ENCODE results near the gene CDC42BPA. TPM values are rescaled to one million over a fixed set of nuclear protein-coding genes. Genes with fewer than 3 reads are reported as not detected.

CDC42BPA gene
- total RNA-seq, 1 experiment from 2014 or later: not detected

GRCh38 chr1:226987179-226987536, 331.1 kb downstream of the CDC42BPA start:
- no peak overlapping the region for H3K9ac ChIP-seq (ENCODE audit: low read length)
- H3K9me2 ChIP-seq (replicated peaks; ENCODE audit: insufficient read depth, low read length): no peaks in the 10 kb centered on the region
- no peaks in the 10 kb centered on the region for H3K27me3 ChIP-seq (ENCODE audit: low read length)
- no peak overlapping the region for H3K4me2 ChIP-seq (ENCODE audit: low read depth, low read length, poor library complexity, severe bottlenecking)
- no peak overlapping the region for H3K27ac ChIP-seq (ENCODE audit: low read length)
- no peaks in the 10 kb centered on the region for H3K79me2 ChIP-seq (ENCODE audit: low read length)
- H2AFZ ChIP-seq (ENCODE audit: low read length): no peak overlapping the region
- no peaks in the 10 kb centered on the region for H4K20me1 ChIP-seq (ENCODE audit: insufficient read depth, low read depth, low read length)
- H3K4me1 ChIP-seq (ENCODE audit: low read length): no peaks in the 10 kb centered on the region
- no peak for DNase-seq
- H3K9me3 ChIP-seq (ENCODE audit: low read length): no peaks in the 10 kb centered on the region
- no peak overlapping the region for H3K4me3 ChIP-seq (ENCODE audit: low read length)
- H3K36me3 ChIP-seq (ENCODE audit: insufficient read depth, low read length): no peaks in the 10 kb centered on the region

GRCh38 chr1:226986496-226987178, 331.7 kb downstream of the CDC42BPA start:
- Histone ChIP-seq H3K27me3 (ENCODE audit: low read length) (no peaks in the 10 kb centered on the region), H3K9me2 (replicated peaks; ENCODE audit: insufficient read depth, low read length) (no peaks in the 10 kb centered on the region), H3K4me2 (ENCODE audit: low read depth, low read length, poor library complexity, severe bottlenecking) (no peak overlapping the region), H3K9me3 (ENCODE audit: low read length) (no peaks in the 10 kb centered on the region), H3K9ac (ENCODE audit: low read length) (no peak overlapping the region), H3K36me3 (ENCODE audit: insufficient read depth, low read length) (no peaks in the 10 kb centered on the region), H3K4me3 (ENCODE audit: low read length) (no peak overlapping the region), H3K27ac (ENCODE audit: low read length) (no peak overlapping the region), H4K20me1 (ENCODE audit: insufficient read depth, low read depth, low read length) (no peaks in the 10 kb centered on the region), H3K4me1 (ENCODE audit: low read length) (no peaks in the 10 kb centered on the region), H2AFZ (ENCODE audit: low read length) (no peak overlapping the region), H3K79me2 (ENCODE audit: low read length) (no peaks in the 10 kb centered on the region)
- DNase-seq: no peak

- H3K4me1 ChIP-seq (ENCODE audit: low read length): no peaks in the 10 kb centered on the region
- no peaks in the 10 kb centered on the region for H3K79me2 ChIP-seq (ENCODE audit: low read length)
- H3K9me3 ChIP-seq (ENCODE audit: low read length): no peaks in the 10 kb centered on the region
- H3K27ac ChIP-seq (ENCODE audit: low read length): no peak overlapping the region
- no peaks in the 10 kb centered on the region for H3K27me3 ChIP-seq (ENCODE audit: low read length)
- no peak overlapping the region for H3K9ac ChIP-seq (ENCODE audit: low read length)
- no peaks in the 10 kb centered on the region for H3K9me2 ChIP-seq (replicated peaks; ENCODE audit: insufficient read depth, low read length)
- no peak overlapping the region for H2AFZ ChIP-seq (ENCODE audit: low read length)
- no peaks in the 10 kb centered on the region for H3K36me3 ChIP-seq (ENCODE audit: insufficient read depth, low read length)
- H3K4me2 ChIP-seq (ENCODE audit: low read depth, low read length, poor library complexity, severe bottlenecking): no peak overlapping the region
- no peaks in the 10 kb centered on the region for H4K20me1 ChIP-seq (ENCODE audit: insufficient read depth, low read depth, low read length)
- no peak overlapping the region for H3K4me3 ChIP-seq (ENCODE audit: low read length)
- DNase-seq: no peak
Observed at GRCh38 chr1:226985839-226986463, 332.3 kb downstream of the CDC42BPA start.

GRCh38 chr1:226985239-226985838, 333.0 kb downstream of the CDC42BPA start:
- H3K27me3 ChIP-seq (ENCODE audit: low read length): no peaks in the 10 kb centered on the region
- H4K20me1 ChIP-seq (ENCODE audit: insufficient read depth, low read depth, low read length): no peaks in the 10 kb centered on the region
- no peaks in the 10 kb centered on the region for H3K4me1 ChIP-seq (ENCODE audit: low read length)
- no peak overlapping the region for H2AFZ ChIP-seq (ENCODE audit: low read length)
- no peak overlapping the region for H3K4me2 ChIP-seq (ENCODE audit: low read depth, low read length, poor library complexity, severe bottlenecking)
- DNase-seq: no peak
- H3K27ac ChIP-seq (ENCODE audit: low read length): no peak overlapping the region
- H3K36me3 ChIP-seq (ENCODE audit: insufficient read depth, low read length): no peaks in the 10 kb centered on the region
- no peak overlapping the region for H3K9ac ChIP-seq (ENCODE audit: low read length)
- no peaks in the 10 kb centered on the region for H3K79me2 ChIP-seq (ENCODE audit: low read length)
- H3K9me3 ChIP-seq (ENCODE audit: low read length): no peaks in the 10 kb centered on the region
- no peak overlapping the region for H3K4me3 ChIP-seq (ENCODE audit: low read length)
- H3K9me2 ChIP-seq (replicated peaks; ENCODE audit: insufficient read depth, low read length): no peaks in the 10 kb centered on the region

GRCh38 chr1:226984521-226985238, 333.6 kb downstream of the CDC42BPA start:
- Histone ChIP-seq H3K27ac (ENCODE audit: low read length) (no peak overlapping the region), H2AFZ (ENCODE audit: low read length) (no peak overlapping the region), H3K9me3 (ENCODE audit: low read length) (no peaks in the 10 kb centered on the region), H4K20me1 (ENCODE audit: insufficient read depth, low read depth, low read length) (no peaks in the 10 kb centered on the region), H3K4me3 (ENCODE audit: low read length) (no peak overlapping the region), H3K27me3 (ENCODE audit: low read length) (no peaks in the 10 kb centered on the region), H3K79me2 (ENCODE audit: low read length) (no peaks in the 10 kb centered on the region), H3K36me3 (ENCODE audit: insufficient read depth, low read length) (no peaks in the 10 kb centered on the region), H3K4me1 (ENCODE audit: low read length) (no peaks in the 10 kb centered on the region), H3K4me2 (ENCODE audit: low read depth, low read length, poor library complexity, severe bottlenecking) (no peak overlapping the region), H3K9ac (ENCODE audit: low read length) (no peak overlapping the region), H3K9me2 (replicated peaks; ENCODE audit: insufficient read depth, low read length) (no peaks in the 10 kb centered on the region)
- DNase-seq: no peak

- no peaks in the 10 kb centered on the region for H3K79me2 ChIP-seq (ENCODE audit: low read length)
- H4K20me1 ChIP-seq (ENCODE audit: insufficient read depth, low read depth, low read length): no peaks in the 10 kb centered on the region
- H2AFZ ChIP-seq (ENCODE audit: low read length): no peak overlapping the region
- no peak overlapping the region for H3K9ac ChIP-seq (ENCODE audit: low read length)
- H3K4me1 ChIP-seq (ENCODE audit: low read length): no peaks in the 10 kb centered on the region
- H3K27me3 ChIP-seq (ENCODE audit: low read length): no peaks in the 10 kb centered on the region
- no peak for DNase-seq
- H3K9me3 ChIP-seq (ENCODE audit: low read length): no peaks in the 10 kb centered on the region
- H3K36me3 ChIP-seq (ENCODE audit: insufficient read depth, low read length): no peaks in the 10 kb centered on the region
- H3K9me2 ChIP-seq (replicated peaks; ENCODE audit: insufficient read depth, low read length): no peaks in the 10 kb centered on the region
- H3K27ac ChIP-seq (ENCODE audit: low read length): no peak overlapping the region
- H3K4me2 ChIP-seq (ENCODE audit: low read depth, low read length, poor library complexity, severe bottlenecking): no peak overlapping the region
- no peak overlapping the region for H3K4me3 ChIP-seq (ENCODE audit: low read length)
Observed at GRCh38 chr1:226983992-226984364, 334.3 kb downstream of the CDC42BPA start.

- Histone ChIP-seq H3K27me3 (ENCODE audit: low read length) (no peaks in the 10 kb centered on the region), H3K9me3 (ENCODE audit: low read length) (no peaks in the 10 kb centered on the region), H3K9me2 (replicated peaks; ENCODE audit: insufficient read depth, low read length) (no peaks in the 10 kb centered on the region), H3K9ac (ENCODE audit: low read length) (no peak overlapping the region), H4K20me1 (ENCODE audit: insufficient read depth, low read depth, low read length) (no peaks in the 10 kb centered on the region), H3K36me3 (ENCODE audit: insufficient read depth, low read length) (no peaks in the 10 kb centered on the region), H3K27ac (ENCODE audit: low read length) (no peak overlapping the region), H2AFZ (ENCODE audit: low read length) (no peak overlapping the region), H3K4me3 (ENCODE audit: low read length) (no peak overlapping the region), H3K4me1 (ENCODE audit: low read length) (no peaks in the 10 kb centered on the region), H3K79me2 (ENCODE audit: low read length) (no peaks in the 10 kb centered on the region), H3K4me2 (ENCODE audit: low read depth, low read length, poor library complexity, severe bottlenecking) (no peak overlapping the region)
- no peak for DNase-seq
Observed at GRCh38 chr1:226983247-226983991, 334.9 kb downstream of the CDC42BPA start.
